ENCODE data around the gene HLA-DMA. TPM values are rescaled to one million over a fixed set of nuclear protein-coding genes. Genes with fewer than 3 reads are reported as not detected.

HLA-DMA gene
- total RNA-seq, 2 donors from 2014 or later, result 4.9 to 19.0 TPM

DNA sequence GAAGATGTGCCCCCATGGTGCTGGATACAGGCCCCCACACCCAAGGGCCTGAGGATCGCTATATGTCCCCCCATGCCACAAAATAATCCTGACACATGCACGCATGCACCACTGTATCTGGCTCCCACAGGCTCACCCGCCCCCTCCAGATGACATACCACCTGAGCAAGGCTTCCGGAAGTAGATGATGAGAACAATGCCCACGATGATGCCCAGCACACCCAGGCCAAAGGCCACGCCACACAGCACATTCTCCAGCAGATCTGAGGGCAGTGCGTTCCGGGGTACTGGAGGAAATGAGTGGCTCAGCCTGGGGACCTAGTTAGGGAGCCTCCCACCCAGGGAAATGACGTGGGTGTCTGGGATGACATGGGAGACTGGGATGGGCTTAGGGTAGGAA, 3.8 kb downstream of the HLA-DMA start:
- no peak overlapping the region for H3K9ac ChIP-seq (ENCODE audit: extremely low read depth, low read length, poor library complexity, severe bottlenecking)
- no peaks in the 10 kb centered on the region for H3K27me3 Mint-ChIP-seq (ENCODE audit: insufficient read depth)
- H3K27ac ChIP-seq (ENCODE audit: low read depth, low read length), result no peak overlapping the region
- DNase-seq, result no peak
- no peak for TF ChIP-seq CTCF (conservative IDR thresholded peaks at IDR 0.05)
- H3K27me3 ChIP-seq (ENCODE audit: control insufficient read depth, insufficient read depth, low read length, poor library complexity, severe bottlenecking), result no peaks in the 10 kb centered on the region
- H3K9me3 Mint-ChIP-seq, result no peaks in the 10 kb centered on the region
- H3K4me1 Mint-ChIP-seq, result no peaks in the 10 kb centered on the region
- H3K36me3 ChIP-seq (ENCODE audit: control insufficient read depth, insufficient read depth, low read length), result no peaks in the 10 kb centered on the region
- no peak overlapping the region for H3K4me3 Mint-ChIP-seq
- H3K4me1 ChIP-seq (ENCODE audit: control insufficient read depth, insufficient read depth, low read length), result no peaks in the 10 kb centered on the region
- H3K27ac Mint-ChIP-seq, result no peak overlapping the region
- H3K4me3 ChIP-seq (ENCODE audit: low read length), result no peak overlapping the region
- WGBS, 2 experiments (ENCODE audit: insufficient coverage in 1 of 2, insufficient read length in 1 of 2), result 92 to 93% methylated on average over 6 to 9 of the region's 9 CpGs
- H3K36me3 Mint-ChIP-seq (ENCODE audit: low read depth), result no peaks in the 10 kb centered on the region
- H3K9me3 ChIP-seq (ENCODE audit: control insufficient read depth, low read length), result no peaks in the 10 kb centered on the region

- DNase-seq, result peak; percentile 84
- H3K27me3 ChIP-seq (ENCODE audit: control insufficient read depth, insufficient read depth, low read length, poor library complexity, severe bottlenecking), result no peaks in the 10 kb centered on the region
These were observed 5.1 kb downstream of the HLA-DMA start for GRCh38 chr6:32947552-32948465.

DNA sequence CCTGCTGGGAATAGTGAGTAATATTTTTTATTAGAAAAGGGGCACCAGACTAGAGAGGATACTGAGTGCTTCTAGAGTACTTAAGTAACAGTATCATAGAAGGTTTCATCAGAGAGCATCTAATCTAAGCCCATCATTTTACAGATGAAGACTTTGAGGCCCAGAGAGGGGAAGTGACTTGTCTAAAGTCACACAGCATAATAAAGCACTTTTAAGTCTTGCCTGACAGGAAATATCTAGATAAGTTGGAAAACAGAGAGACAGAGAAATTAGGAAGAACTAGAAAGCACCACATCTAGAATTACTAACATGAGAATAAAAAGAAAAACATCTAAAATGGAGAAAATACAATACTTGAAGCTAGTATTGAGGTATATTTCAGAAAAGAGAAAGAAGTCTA, 6.0 kb downstream of the HLA-DMA start:
- no peaks in the 10 kb centered on the region for H3K36me3 Mint-ChIP-seq (ENCODE audit: low read depth)
- TF ChIP-seq CTCF (conservative IDR thresholded peaks at IDR 0.05), result no peak
- no peak overlapping the region for H3K27ac Mint-ChIP-seq
- no peaks in the 10 kb centered on the region for H3K4me1 Mint-ChIP-seq
- no peak for DNase-seq
- no peaks in the 10 kb centered on the region for H3K9me3 ChIP-seq (ENCODE audit: control insufficient read depth, low read length)
- H3K27me3 ChIP-seq (ENCODE audit: control insufficient read depth, insufficient read depth, low read length, poor library complexity, severe bottlenecking), result no peaks in the 10 kb centered on the region
- no peak overlapping the region for H3K4me3 ChIP-seq (ENCODE audit: low read length)
- no peak overlapping the region for H3K4me3 Mint-ChIP-seq
- no peak overlapping the region for H3K9ac ChIP-seq (ENCODE audit: extremely low read depth, low read length, poor library complexity, severe bottlenecking)
- H3K27ac ChIP-seq (ENCODE audit: low read depth, low read length), result no peak overlapping the region
- no peaks in the 10 kb centered on the region for H3K9me3 Mint-ChIP-seq
- H3K36me3 ChIP-seq (ENCODE audit: control insufficient read depth, insufficient read depth, low read length), result no peaks in the 10 kb centered on the region
- H3K27me3 Mint-ChIP-seq (ENCODE audit: insufficient read depth), result no peaks in the 10 kb centered on the region
- H3K4me1 ChIP-seq (ENCODE audit: control insufficient read depth, insufficient read depth, low read length), result no peaks in the 10 kb centered on the region

More at GRCh38 chr6:32947552-32948465, 5.1 kb downstream of the HLA-DMA start:
- no peaks in the 10 kb centered on the region for H3K4me1 Mint-ChIP-seq
- peak; percentile 79 for TF ChIP-seq CTCF (conservative IDR thresholded peaks at IDR 0.05)
- Histone ChIP-seq H3K4me1 (ENCODE audit: control insufficient read depth, insufficient read depth, low read length) (no peaks in the 10 kb centered on the region), H3K9ac (ENCODE audit: extremely low read depth, low read length, poor library complexity, severe bottlenecking) (no peak overlapping the region), H3K9me3 (ENCODE audit: control insufficient read depth, low read length) (no peaks in the 10 kb centered on the region), H3K4me3 (ENCODE audit: low read length) (no peak overlapping the region), H3K27ac (ENCODE audit: low read depth, low read length) (no peak overlapping the region), H3K36me3 (ENCODE audit: control insufficient read depth, insufficient read depth, low read length) (no peaks in the 10 kb centered on the region)
- H3K4me3 Mint-ChIP-seq, result no peak overlapping the region
- H3K27ac Mint-ChIP-seq, result no peak overlapping the region
- WGBS, 2 experiments (ENCODE audit: insufficient coverage in 1 of 2, insufficient read length in 1 of 2), result 71 to 76% methylated on average over 7 to 10 of the region's 11 CpGs
- H3K27me3 Mint-ChIP-seq (ENCODE audit: insufficient read depth), result no peaks in the 10 kb centered on the region
- no peaks in the 10 kb centered on the region for H3K9me3 Mint-ChIP-seq
- no peaks in the 10 kb centered on the region for H3K36me3 Mint-ChIP-seq (ENCODE audit: low read depth)
